Hepatocyte (in vitro differentiated cells): Measurements from ENCODE around the gene KCNMA1. TPM values are rescaled to one million over a fixed set of nuclear protein-coding genes. Genes with fewer than 3 reads are reported as not detected.
A peak's percentile ranks its signal among the peaks of the same experiment; 100 is the strongest.

Source experiments
- DNase-seq: peaks from one replicate; pipeline ENCODE4 v3.0.0-alpha.2; 2016; ENCODE audit warnings: low spot score
- H2AFZ ChIP-seq: fragments of 200-600 bp; sonication (generic); 2 replicates; pipeline ENCODE4 v1.6.0; 2016; ENCODE audit warnings: antibody characterized with exemption, mild to moderate bottlenecking
- H3K27ac ChIP-seq: fragments of 200-600 bp; sonication (generic); 2 replicates; pipeline ENCODE4 v1.5.1; 2016; ENCODE audit warnings: mild to moderate bottlenecking
- H3K27me3 ChIP-seq: fragments of 200-600 bp; sonication (generic); 2 replicates; pipeline ENCODE4 v1.6.1; 2016
- H3K36me3 ChIP-seq: fragments of 200-600 bp; sonication (generic); replicated peaks from 2 replicates; pipeline ENCODE4 v1.5.1; 2016; ENCODE audit warnings: low read depth; ENCODE audit not compliant: insufficient read depth
- H3K4me1 ChIP-seq: fragments of 200-600 bp; sonication (generic); 2 replicates; pipeline ENCODE4 v1.5.1; 2016; ENCODE audit warnings: mild to moderate bottlenecking, moderate library complexity; ENCODE audit not compliant: insufficient read depth
- H3K4me2 ChIP-seq: fragments of 200-600 bp; sonication (generic); 2 replicates; pipeline ENCODE4 v1.6.0; 2016
- H3K4me3 ChIP-seq: fragments of 200-600 bp; sonication (generic); 2 replicates; pipeline ENCODE4 v1.5.1; 2016; ENCODE audit warnings: mild to moderate bottlenecking
- H3K79me2 ChIP-seq: fragments of 200-600 bp; sonication (generic); 2 replicates; pipeline ENCODE4 v1.6.0; 2017; ENCODE audit warnings: mild to moderate bottlenecking
- H3K9me2 ChIP-seq: fragments of 200-600 bp; sonication (generic); replicated peaks from 2 replicates; pipeline ENCODE4 v1.6.0; 2017; ENCODE audit warnings: mild to moderate bottlenecking; ENCODE audit not compliant: insufficient read depth
- H3K9me3 ChIP-seq: fragments of 200-600 bp; sonication (generic); 2 replicates; pipeline ENCODE4 v1.5.1; 2016; ENCODE audit warnings: low read depth, mild to moderate bottlenecking
- H4K20me1 ChIP-seq: fragments of 200-600 bp; sonication (generic); 2 replicates; pipeline ENCODE4 v1.6.0; 2016; ENCODE audit warnings: mild to moderate bottlenecking; ENCODE audit not compliant: insufficient read depth, poor library complexity, severe bottlenecking
- EZH2 ChIP-seq: fragments of 200-600 bp; sonication (generic); IDR thresholded peaks from 2 replicates; pipeline ENCODE4 v1.6.1; 2016; ENCODE audit warnings: antibody characterized with exemption, mild to moderate bottlenecking, borderline replicate concordance
- EZH2phosphoT487 ChIP-seq: fragments of 200-600 bp; sonication (generic); IDR thresholded peaks from one replicate; pipeline ENCODE4 v1.6.1; 2018; ENCODE audit warnings: antibody characterized with exemption, mild to moderate bottlenecking, low read depth, moderate library complexity; ENCODE audit not compliant: unreplicated experiment, severe bottlenecking
- WGBS: methylation state at CpG from one replicate; pipeline ENCODE4 v1.1.6; 2016; ENCODE audit warnings: low lambda C conversion rate; ENCODE audit errors: missing lambda C conversion rate; 5-methylcytosine and 5-hydroxymethylcytosine counted together
- polyA plus RNA-seq: library from polyadenylated mRNA; unstranded; fragments of >200 nt; fragmentation: Nextera tagmentation; extraction: Ambion mirVana; gene quantifications from 2 replicates; pipeline ENCODE4 v1.2.1, GENCODE V29; 2016
- total RNA-seq: library from RNA; depleted of rRNA; stranded (reverse); fragments of >200 nt; gene quantifications from 2 replicates; pipeline ENCODE4 v1.2.3, GENCODE V29; 2014
- TF ChIP-seq, protein P1 (sequence below): fragments of 200-600 bp; sonication (generic); IDR thresholded peaks from 2 replicates; pipeline ENCODE4 v1.5.1; 2016; ENCODE audit warnings: antibody characterized with exemption, mild to moderate bottlenecking; ENCODE audit not compliant: poor library complexity

KCNMA1 gene
- total and polyA plus RNA-seq, 2 experiments from 2014 or later: 42.6 to 73.3 TPM

DNA sequence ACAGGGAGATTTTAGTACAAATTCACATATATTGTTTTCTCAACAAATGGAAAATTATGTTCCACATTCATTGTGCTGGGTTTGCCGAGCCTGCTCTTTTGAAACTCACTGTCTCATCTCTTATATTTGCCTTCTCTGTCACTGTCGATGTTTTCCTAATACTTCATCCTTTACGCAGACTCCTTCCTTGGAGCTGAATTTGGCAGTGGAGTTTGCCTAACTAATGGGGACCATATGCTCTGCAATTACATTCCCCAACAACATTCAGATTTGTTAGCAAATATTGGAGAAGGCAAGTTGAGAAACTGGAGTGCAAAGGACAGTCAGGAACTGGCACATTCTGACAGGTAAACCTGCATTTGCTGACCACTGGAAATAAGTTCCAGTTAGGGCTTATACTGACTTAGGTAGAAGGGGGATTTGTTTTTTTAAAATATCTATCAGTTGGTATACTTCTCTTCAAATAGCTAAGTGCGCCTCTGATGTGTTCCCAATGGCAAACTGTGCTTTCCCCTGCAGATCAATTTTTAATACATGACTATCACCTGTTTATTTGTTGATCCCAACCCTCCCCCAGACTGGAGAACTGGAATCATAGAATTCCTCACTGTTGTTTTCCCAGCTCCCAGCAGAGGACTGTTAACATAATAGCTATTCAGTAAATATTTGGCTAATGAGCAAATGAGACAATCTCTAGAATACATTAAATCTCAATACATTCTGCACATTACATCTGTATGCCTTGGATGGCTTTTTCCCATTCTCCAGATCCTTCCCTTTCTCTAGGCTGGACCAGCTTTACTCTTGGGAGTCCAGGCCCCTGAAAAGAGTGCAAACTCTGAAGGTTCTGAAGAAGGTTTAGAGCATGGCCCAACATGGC, 769.3 kb downstream of the KCNMA1 start:
- no peak for DNase-seq
- H3K4me2 ChIP-seq: no peak overlapping the region
- H2AFZ ChIP-seq: no peak overlapping the region
- WGBS: 52% methylated on average over 4 of the region's 4 CpGs
- no peaks in the 10 kb centered on the region for H3K36me3 ChIP-seq
- H3K9me3 ChIP-seq: no peaks in the 10 kb centered on the region
- H3K27me3 ChIP-seq: no peaks in the 10 kb centered on the region
- H3K79me2 ChIP-seq: no peaks in the 10 kb centered on the region
- peak overlapping the region; percentile 52 for H3K27ac ChIP-seq
- H3K9me2 ChIP-seq: no peaks in the 10 kb centered on the region
- TF ChIP-seq, protein P1, sequence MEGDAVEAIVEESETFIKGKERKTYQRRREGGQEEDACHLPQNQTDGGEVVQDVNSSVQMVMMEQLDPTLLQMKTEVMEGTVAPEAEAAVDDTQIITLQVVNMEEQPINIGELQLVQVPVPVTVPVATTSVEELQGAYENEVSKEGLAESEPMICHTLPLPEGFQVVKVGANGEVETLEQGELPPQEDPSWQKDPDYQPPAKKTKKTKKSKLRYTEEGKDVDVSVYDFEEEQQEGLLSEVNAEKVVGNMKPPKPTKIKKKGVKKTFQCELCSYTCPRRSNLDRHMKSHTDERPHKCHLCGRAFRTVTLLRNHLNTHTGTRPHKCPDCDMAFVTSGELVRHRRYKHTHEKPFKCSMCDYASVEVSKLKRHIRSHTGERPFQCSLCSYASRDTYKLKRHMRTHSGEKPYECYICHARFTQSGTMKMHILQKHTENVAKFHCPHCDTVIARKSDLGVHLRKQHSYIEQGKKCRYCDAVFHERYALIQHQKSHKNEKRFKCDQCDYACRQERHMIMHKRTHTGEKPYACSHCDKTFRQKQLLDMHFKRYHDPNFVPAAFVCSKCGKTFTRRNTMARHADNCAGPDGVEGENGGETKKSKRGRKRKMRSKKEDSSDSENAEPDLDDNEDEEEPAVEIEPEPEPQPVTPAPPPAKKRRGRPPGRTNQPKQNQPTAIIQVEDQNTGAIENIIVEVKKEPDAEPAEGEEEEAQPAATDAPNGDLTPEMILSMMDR: no peak
- no peak for TF ChIP-seq EZH2
- no peak for TF ChIP-seq EZH2phosphoT487
- no peaks in the 10 kb centered on the region for H4K20me1 ChIP-seq
- no peak overlapping the region for H3K4me3 ChIP-seq
- no peaks in the 10 kb centered on the region for H3K4me1 ChIP-seq

DNA sequence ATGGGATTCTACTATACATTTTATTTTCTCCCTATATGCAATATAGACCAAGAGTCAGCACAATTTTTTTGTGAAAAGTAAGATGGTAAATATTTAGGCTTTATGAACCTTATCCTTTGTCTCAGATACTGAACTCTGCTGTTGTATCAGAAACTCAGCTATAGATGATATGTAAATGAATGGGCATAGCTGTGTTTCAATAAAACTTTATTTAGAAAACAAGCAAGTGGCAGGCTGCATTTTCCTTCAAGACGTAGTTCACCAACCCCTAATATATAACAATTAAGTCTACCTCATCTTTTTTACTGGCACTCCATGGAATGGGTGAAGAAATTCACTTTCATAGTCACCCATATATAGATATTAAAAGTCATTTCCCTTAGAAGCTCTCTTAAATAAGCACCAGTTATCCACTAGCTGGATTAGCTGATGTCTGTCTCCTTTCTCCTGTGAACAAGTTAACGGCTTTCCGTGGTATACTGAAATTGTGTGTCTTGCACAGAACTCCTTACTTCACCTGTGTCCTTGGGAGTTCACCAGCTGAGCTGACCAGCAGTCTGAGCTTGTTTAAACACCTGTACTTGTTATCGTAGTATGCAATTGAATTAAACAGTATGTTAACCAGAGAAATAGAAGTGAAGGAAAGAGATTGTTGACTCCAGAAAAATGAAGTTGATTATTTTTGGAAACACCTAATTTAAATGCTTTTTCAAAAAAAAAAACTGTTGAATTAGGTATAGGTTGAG, 770.6 kb downstream of the KCNMA1 start:
- no peaks in the 10 kb centered on the region for H3K9me3 ChIP-seq
- H3K9me2 ChIP-seq: no peaks in the 10 kb centered on the region
- no peak overlapping the region for H2AFZ ChIP-seq
- H4K20me1 ChIP-seq: no peaks in the 10 kb centered on the region
- H3K27ac ChIP-seq: no peak overlapping the region
- no peaks in the 10 kb centered on the region for H3K36me3 ChIP-seq
- H3K79me2 ChIP-seq: no peaks in the 10 kb centered on the region
- no peak overlapping the region for H3K4me3 ChIP-seq
- H3K4me2 ChIP-seq: no peak overlapping the region
- TF ChIP-seq EZH2phosphoT487: no peak
- 88% methylated on average over 4 of the region's 4 CpGs for WGBS
- no peaks in the 10 kb centered on the region for H3K27me3 ChIP-seq
- no peaks in the 10 kb centered on the region for H3K4me1 ChIP-seq
- DNase-seq: no peak

DNA sequence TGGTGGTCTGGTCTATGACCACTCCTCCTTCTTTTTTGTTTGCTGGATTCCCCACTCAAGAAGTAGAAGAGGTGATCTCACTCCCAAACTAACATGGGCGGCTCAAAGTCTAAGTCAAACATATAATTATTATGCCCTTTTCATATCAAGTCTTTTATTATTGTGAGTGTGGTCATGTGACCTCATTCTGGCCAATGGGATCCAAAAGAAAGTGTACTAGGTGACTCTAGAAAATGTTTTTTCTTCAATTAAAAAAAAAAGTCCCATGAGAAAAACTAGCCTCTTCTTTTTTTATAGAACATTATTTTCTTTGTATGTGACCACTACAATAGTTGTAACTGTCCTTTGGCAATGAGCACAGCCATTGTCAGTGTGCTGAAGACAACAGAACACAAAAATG, 772.7 kb downstream of the KCNMA1 start:
- no peaks in the 10 kb centered on the region for H4K20me1 ChIP-seq
- H3K4me3 ChIP-seq: no peak overlapping the region
- H3K4me2 ChIP-seq: no peak overlapping the region
- DNase-seq: no peak
- H2AFZ ChIP-seq: no peak overlapping the region
- no peaks in the 10 kb centered on the region for H3K79me2 ChIP-seq
- no peak for TF ChIP-seq EZH2phosphoT487
- H3K36me3 ChIP-seq: no peaks in the 10 kb centered on the region
- 98% methylated on average over 1 of the region's 1 CpG for WGBS
- H3K27me3 ChIP-seq: no peaks in the 10 kb centered on the region
- H3K9me3 ChIP-seq: no peaks in the 10 kb centered on the region
- H3K4me1 ChIP-seq: no peaks in the 10 kb centered on the region
- H3K27ac ChIP-seq: no peak overlapping the region
- no peaks in the 10 kb centered on the region for H3K9me2 ChIP-seq

DNA sequence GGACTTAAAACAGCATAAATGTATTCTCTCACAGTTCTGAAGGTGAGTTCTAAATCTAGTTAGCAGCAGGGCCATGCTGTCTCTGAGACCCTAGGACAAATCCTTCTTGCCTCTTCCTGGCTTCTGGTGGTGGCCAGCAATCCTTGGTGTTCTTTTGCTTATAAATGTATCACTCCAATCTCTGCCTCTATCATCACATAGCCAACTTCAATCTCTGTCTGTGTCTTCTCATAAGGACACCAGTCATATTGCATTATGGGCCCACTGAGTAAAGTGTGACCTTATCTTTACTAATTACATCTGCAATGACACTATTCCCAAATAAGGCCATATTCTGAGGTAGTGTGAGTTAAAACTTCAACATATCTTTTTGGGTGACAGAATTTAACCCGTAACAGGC, 778.9 kb downstream of the KCNMA1 start:
- no peaks in the 10 kb centered on the region for H3K4me1 ChIP-seq
- H3K27ac ChIP-seq: no peak overlapping the region
- H2AFZ ChIP-seq: no peak overlapping the region
- no peaks in the 10 kb centered on the region for H3K27me3 ChIP-seq
- 89% methylated on average over 1 of the region's 1 CpG for WGBS
- H3K79me2 ChIP-seq: no peaks in the 10 kb centered on the region
- no peak overlapping the region for H3K4me2 ChIP-seq
- DNase-seq: no peak
- H3K4me3 ChIP-seq: no peak overlapping the region
- H3K36me3 ChIP-seq: no peaks in the 10 kb centered on the region
- TF ChIP-seq, protein P1: no peak
- TF ChIP-seq EZH2 (no peak), EZH2phosphoT487 (no peak)
- no peaks in the 10 kb centered on the region for H3K9me2 ChIP-seq
- H3K9me3 ChIP-seq: no peaks in the 10 kb centered on the region
- no peaks in the 10 kb centered on the region for H4K20me1 ChIP-seq
